Measurements from ENCODE around the gene PRR13.
"Not testable (repeated sequence)": the region's sequence is repeated elsewhere in the genome, so short reads cannot be mapped to it uniquely, and the experiment has no call there.

GRCh38 chr12:53481458-53481857 is 39.9 kb downstream of the PRR13 start:
- TF ChIP-seq EZH2 (IDR thresholded peaks at IDR 0.05; ENCODE audit: borderline replicate concordance, low read depth, low read length, severe bottlenecking); CTCF (IDR thresholded peaks at IDR 0.05; ENCODE audit: extremely low read depth in 1 of 2, insufficient read depth in 1 of 2, low read depth in 1 of 2, low read length in 2 of 2); POLR2AphosphoS5 (IDR thresholded peaks at IDR 0.05; ENCODE audit: insufficient read depth, low read depth, low read length); JUN (IDR thresholded peaks at IDR 0.05; ENCODE audit: borderline replicate concordance, insufficient read depth, insufficient read length, low read depth); POLR2A (IDR thresholded peaks at IDR 0.05; ENCODE audit: low read depth, low read length); FOS (IDR thresholded peaks at IDR 0.05; ENCODE audit: borderline replicate concordance, insufficient read depth, low read length); GATA2 (IDR thresholded peaks at IDR 0.05; ENCODE audit: insufficient read depth, insufficient read length, low read depth, low read length); MAX (IDR thresholded peaks at IDR 0.05; ENCODE audit: insufficient read depth, insufficient read length); MYC (IDR thresholded peaks at IDR 0.05; ENCODE audit: low read depth, low read length): not testable (repeated sequence)
